Parathyroid adenoma (tissue), 2 donors: Measurements from ENCODE around the gene ARHGAP8.

ENCODE experiments used
- H2AFZ ChIP-seq: fragments of 300-600 bp; sonication (generic); one replicate; pipeline ENCODE4 v1.7.0; 2017; ENCODE audit warnings: antibody characterized with exemption, mild to moderate bottlenecking
- H3K27ac ChIP-seq: fragments of 300-600 bp; sonication (generic); one replicate; pipeline ENCODE4 v1.7.0; 2017
- H3K27me3 ChIP-seq: fragments of 300-600 bp; sonication (generic); one replicate; pipeline ENCODE4 v1.7.0; 2017; ENCODE audit warnings: low read length; ENCODE audit not compliant: control insufficient read depth, insufficient read depth
- H3K36me3 ChIP-seq: fragments of 300-600 bp; sonication (generic); one replicate; pipeline ENCODE4 v1.7.0; 2017; ENCODE audit warnings: low read length; ENCODE audit not compliant: control insufficient read depth, insufficient read depth
- H3K4me1 ChIP-seq: fragments of 300-600 bp; sonication (generic); one replicate; pipeline ENCODE4 v1.7.0; 2017; ENCODE audit warnings: control low read depth
- H3K4me2 ChIP-seq: fragments of 300-600 bp; sonication (generic); one replicate; pipeline ENCODE4 v1.7.0; 2017; ENCODE audit warnings: low read length
- H3K4me3 ChIP-seq: fragments of 300-600 bp; sonication (generic); one replicate; pipeline ENCODE4 v1.7.0; 2017; ENCODE audit warnings: low read depth, low read length
- H3K79me2 ChIP-seq: fragments of 300-600 bp; sonication (generic); one replicate; pipeline ENCODE4 v1.7.0; 2017; ENCODE audit warnings: control low read depth
- H3K9ac ChIP-seq: fragments of 300-600 bp; sonication (generic); one replicate; pipeline ENCODE4 v1.7.0; 2017; ENCODE audit warnings: mild to moderate bottlenecking
- H3K9me3 ChIP-seq: fragments of 300-600 bp; sonication (generic); one replicate; pipeline ENCODE4 v1.7.0; 2017; ENCODE audit warnings: low read length; ENCODE audit not compliant: control insufficient read depth
- CTCF ChIP-seq: fragments of 300-600 bp; sonication (generic); IDR thresholded peaks from one replicate; pipeline ENCODE4 v1.7.0; 2017; ENCODE audit warnings: antibody characterized with exemption, mild to moderate bottlenecking
- donor health status: primary hyperparathyroidism.

The ARHGAP8 gene

GRCh38 chr22:44831885-44832284, 79.5 kb downstream of the ARHGAP8 start:
- no peak for TF ChIP-seq CTCF
- Histone ChIP-seq H3K4me1 (no peaks in the 10 kb centered on the region), H3K27me3 (no peaks in the 10 kb centered on the region), H3K4me2 (no peak overlapping the region), H3K79me2 (no peaks in the 10 kb centered on the region), H3K27ac (no peak overlapping the region), H2AFZ (no peak overlapping the region), H3K9ac (no peak overlapping the region), H3K9me3 (no peaks in the 10 kb centered on the region), H3K36me3 (no peaks in the 10 kb centered on the region), H3K4me3 (no peak overlapping the region)

- H3K9ac ChIP-seq = no peak overlapping the region
- no peaks in the 10 kb centered on the region for H3K27me3 ChIP-seq
- no peaks in the 10 kb centered on the region for H3K36me3 ChIP-seq
- no peaks in the 10 kb centered on the region for H3K4me1 ChIP-seq
- TF ChIP-seq CTCF = no peak
- H3K4me2 ChIP-seq = no peak overlapping the region
- no peak overlapping the region for H3K4me3 ChIP-seq
- H2AFZ ChIP-seq = no peak overlapping the region
- H3K27ac ChIP-seq = no peak overlapping the region
- H3K9me3 ChIP-seq = no peaks in the 10 kb centered on the region
- H3K79me2 ChIP-seq = no peaks in the 10 kb centered on the region
These were observed 81.7 kb downstream of the ARHGAP8 start for GRCh38 chr22:44834065-44834464.

GRCh38 chr22:44837481-44837880, 85.1 kb downstream of the ARHGAP8 start:
- TF ChIP-seq CTCF = no peak
- H3K36me3 ChIP-seq = no peaks in the 10 kb centered on the region
- H3K4me3 ChIP-seq = no peak overlapping the region
- H3K9me3 ChIP-seq = no peaks in the 10 kb centered on the region
- no peak overlapping the region for H3K9ac ChIP-seq
- H3K4me2 ChIP-seq = no peak overlapping the region
- no peaks in the 10 kb centered on the region for H3K4me1 ChIP-seq
- H3K79me2 ChIP-seq = no peaks in the 10 kb centered on the region
- no peaks in the 10 kb centered on the region for H3K27me3 ChIP-seq
- H2AFZ ChIP-seq = no peak overlapping the region
- H3K27ac ChIP-seq = no peak overlapping the region

GRCh38 chr22:44838316-44839016, 86.1 kb downstream of the ARHGAP8 start:
- H3K4me3 ChIP-seq = no peak overlapping the region
- H3K9me3 ChIP-seq = no peaks in the 10 kb centered on the region
- no peak overlapping the region for H3K27ac ChIP-seq
- no peaks in the 10 kb centered on the region for H3K36me3 ChIP-seq
- H2AFZ ChIP-seq = no peak overlapping the region
- no peak overlapping the region for H3K9ac ChIP-seq
- no peaks in the 10 kb centered on the region for H3K27me3 ChIP-seq
- no peaks in the 10 kb centered on the region for H3K79me2 ChIP-seq
- TF ChIP-seq CTCF = no peak
- H3K4me1 ChIP-seq = no peaks in the 10 kb centered on the region
- no peak overlapping the region for H3K4me2 ChIP-seq

GRCh38 chr22:44839061-44839460, 86.7 kb downstream of the ARHGAP8 start:
- no peaks in the 10 kb centered on the region for H3K36me3 ChIP-seq
- no peak overlapping the region for H3K4me2 ChIP-seq
- no peaks in the 10 kb centered on the region for H3K27me3 ChIP-seq
- H3K79me2 ChIP-seq = no peaks in the 10 kb centered on the region
- H3K9ac ChIP-seq = no peak overlapping the region
- H3K4me1 ChIP-seq = no peaks in the 10 kb centered on the region
- H3K4me3 ChIP-seq = no peak overlapping the region
- H3K27ac ChIP-seq = no peak overlapping the region
- H3K9me3 ChIP-seq = no peaks in the 10 kb centered on the region
- no peak overlapping the region for H2AFZ ChIP-seq
- TF ChIP-seq CTCF = no peak
